ENCODE measurements around the gene SNX30.

The SNX30 gene

DNA sequence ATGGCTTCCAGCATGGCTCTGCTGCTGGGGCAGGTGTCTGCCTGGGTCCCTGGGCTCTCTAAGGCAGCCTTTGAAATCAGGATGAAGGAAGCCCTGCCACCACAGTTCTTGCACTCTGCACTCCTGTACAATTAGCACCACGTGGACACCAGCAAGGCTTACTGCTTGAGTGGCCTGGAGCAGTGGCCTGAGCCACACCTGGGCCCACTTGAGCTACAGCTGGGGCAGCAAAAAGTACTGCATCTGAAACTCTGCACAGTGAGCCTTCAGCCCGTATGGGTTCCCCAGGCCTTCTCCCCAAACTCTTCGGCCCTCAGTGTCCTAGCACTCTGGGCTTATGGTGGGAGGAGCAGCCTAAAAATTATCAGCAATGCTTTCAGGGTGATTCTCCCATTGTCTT lies 24.6 kb upstream of the SNX30 start:
- Histone ChIP-seq H3K4me3 (ENCODE audit: low read length) (no peak overlapping the region), H3K27ac (ENCODE audit: low read depth, low read length) (no peak overlapping the region), H3K9me3 (ENCODE audit: insufficient read depth, low read depth, low read length) (no peaks in the 10 kb centered on the region), H3K4me1 (ENCODE audit: insufficient read depth, low read length) (no peaks in the 10 kb centered on the region), H3K27me3 (ENCODE audit: insufficient read depth, low read length) (no peaks in the 10 kb centered on the region), H3K9ac (ENCODE audit: low read depth, low read length) (no peak overlapping the region), H3K36me3 (ENCODE audit: insufficient read depth, low read length) (no peaks in the 10 kb centered on the region)
- WGBS = 91% methylated on average over 3 of the region's 3 CpGs

DNA sequence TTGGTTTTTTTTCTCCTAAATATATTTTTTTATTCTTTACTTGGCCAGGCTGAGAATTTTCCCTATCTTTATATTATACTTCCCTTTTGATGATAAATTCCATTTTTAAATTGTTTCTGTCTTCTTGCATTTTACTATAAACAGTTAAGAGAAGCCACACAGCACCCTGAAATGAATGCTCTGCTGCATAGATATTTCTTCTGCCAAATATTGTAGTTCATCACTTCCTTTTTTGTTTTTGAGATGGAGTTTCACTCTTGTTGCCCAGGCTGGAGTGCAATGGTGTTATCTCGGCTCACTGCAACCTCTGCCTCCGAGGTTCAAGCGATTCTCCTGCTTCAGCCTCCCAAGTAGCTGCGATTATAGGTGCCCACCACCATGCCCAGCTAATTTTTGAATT lies 24.1 kb upstream of the SNX30 start:
- WGBS = 92% methylated on average over 4 of the region's 4 CpGs
- H3K4me3 ChIP-seq (ENCODE audit: low read length) = no peak overlapping the region
- H3K4me1 ChIP-seq (ENCODE audit: insufficient read depth, low read length) = no peaks in the 10 kb centered on the region
- H3K27ac ChIP-seq (ENCODE audit: low read depth, low read length) = no peak overlapping the region
- no peaks in the 10 kb centered on the region for H3K36me3 ChIP-seq (ENCODE audit: insufficient read depth, low read length)
- no peaks in the 10 kb centered on the region for H3K27me3 ChIP-seq (ENCODE audit: insufficient read depth, low read length)
- H3K9me3 ChIP-seq (ENCODE audit: insufficient read depth, low read depth, low read length) = no peaks in the 10 kb centered on the region
- no peak overlapping the region for H3K9ac ChIP-seq (ENCODE audit: low read depth, low read length)

GRCh38 chr9:112728401-112728800 lies 22.2 kb upstream of the SNX30 start:
- 100% methylated on average over 2 of the region's 2 CpGs for WGBS
- H3K4me3 ChIP-seq (ENCODE audit: low read length) = no peak overlapping the region
- H3K4me1 ChIP-seq (ENCODE audit: insufficient read depth, low read length) = no peaks in the 10 kb centered on the region
- no peak overlapping the region for H3K27ac ChIP-seq (ENCODE audit: low read depth, low read length)
- no peak overlapping the region for H3K9ac ChIP-seq (ENCODE audit: low read depth, low read length)
- no peaks in the 10 kb centered on the region for H3K27me3 ChIP-seq (ENCODE audit: insufficient read depth, low read length)
- H3K36me3 ChIP-seq (ENCODE audit: insufficient read depth, low read length) = no peaks in the 10 kb centered on the region
- H3K9me3 ChIP-seq (ENCODE audit: insufficient read depth, low read depth, low read length) = no peaks in the 10 kb centered on the region

GRCh38 chr9:112731971-112732370 lies 18.6 kb upstream of the SNX30 start:
- Histone ChIP-seq H3K27ac (ENCODE audit: low read depth, low read length) (no peak overlapping the region), H3K27me3 (ENCODE audit: insufficient read depth, low read length) (no peaks in the 10 kb centered on the region), H3K4me1 (ENCODE audit: insufficient read depth, low read length) (no peaks in the 10 kb centered on the region), H3K9ac (ENCODE audit: low read depth, low read length) (no peak overlapping the region), H3K4me3 (ENCODE audit: low read length) (no peak overlapping the region), H3K9me3 (ENCODE audit: insufficient read depth, low read depth, low read length) (no peaks in the 10 kb centered on the region), H3K36me3 (ENCODE audit: insufficient read depth, low read length) (no peaks in the 10 kb centered on the region)
- 96% methylated on average over 7 of the region's 7 CpGs for WGBS

DNA sequence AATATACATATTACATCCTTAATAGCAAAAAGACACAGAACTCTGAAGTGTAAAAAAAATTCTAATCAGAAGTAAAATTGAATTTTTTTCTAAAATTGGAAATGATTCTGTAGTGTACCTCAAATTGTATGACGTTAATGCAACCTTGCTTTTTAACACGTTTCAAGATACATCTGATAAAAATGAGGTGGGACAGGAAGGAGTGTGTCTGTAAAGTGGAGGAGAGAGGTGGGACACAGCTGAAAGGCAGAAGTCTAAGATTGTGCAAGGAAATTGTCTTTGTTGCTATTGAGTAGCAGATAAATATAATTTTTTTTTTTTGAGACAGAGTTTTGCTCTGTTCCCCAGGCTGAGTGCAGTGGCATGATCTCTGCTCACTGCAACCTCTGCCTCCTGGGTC lies 15.7 kb upstream of the SNX30 start:
- H3K27me3 ChIP-seq (ENCODE audit: insufficient read depth, low read length) = no peaks in the 10 kb centered on the region
- no peak overlapping the region for H3K4me3 ChIP-seq (ENCODE audit: low read length)
- no peak overlapping the region for H3K27ac ChIP-seq (ENCODE audit: low read depth, low read length)
- H3K9ac ChIP-seq (ENCODE audit: low read depth, low read length) = no peak overlapping the region
- 94% methylated on average over 2 of the region's 2 CpGs for WGBS
- no peaks in the 10 kb centered on the region for H3K36me3 ChIP-seq (ENCODE audit: insufficient read depth, low read length)
- no peaks in the 10 kb centered on the region for H3K9me3 ChIP-seq (ENCODE audit: insufficient read depth, low read depth, low read length)
- H3K4me1 ChIP-seq (ENCODE audit: insufficient read depth, low read length) = no peaks in the 10 kb centered on the region

DNA sequence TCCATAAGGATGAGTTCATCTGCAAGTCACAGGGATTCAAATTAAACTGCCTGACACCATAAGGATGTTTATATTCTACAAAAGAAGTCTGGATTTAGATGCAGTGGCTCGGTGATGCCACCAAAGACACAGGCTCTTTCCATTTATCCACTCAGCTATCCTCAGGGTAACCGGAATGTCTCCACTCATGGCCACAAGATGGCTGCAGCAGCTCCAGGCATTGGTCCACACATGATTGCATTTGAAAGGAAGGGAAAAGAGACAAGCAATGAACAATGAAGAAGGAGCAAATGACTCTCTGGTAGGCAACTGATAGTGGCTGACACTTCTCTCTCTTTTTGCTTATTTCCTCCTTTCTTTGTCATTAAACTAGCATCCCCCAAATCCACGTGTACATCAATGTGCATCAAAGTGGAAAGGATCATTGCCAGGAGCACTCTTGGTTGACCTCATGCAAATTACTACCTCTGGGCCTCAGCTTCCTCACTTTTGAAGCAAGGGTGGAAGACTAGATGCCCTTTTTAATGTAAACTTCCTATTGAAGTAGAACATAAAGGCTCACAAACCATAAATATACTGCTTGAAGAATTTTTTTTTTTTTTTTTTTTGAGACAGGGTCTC lies 7.2 kb upstream of the SNX30 start:
- 78% methylated on average over 3 of the region's 3 CpGs for WGBS
- H3K27me3 ChIP-seq (ENCODE audit: insufficient read depth, low read length) = no peaks in the 10 kb centered on the region
- no peak overlapping the region for H3K9ac ChIP-seq (ENCODE audit: low read depth, low read length)
- no peak overlapping the region for H3K4me3 ChIP-seq (ENCODE audit: low read length)
- H3K36me3 ChIP-seq (ENCODE audit: insufficient read depth, low read length) = no peaks in the 10 kb centered on the region
- H3K4me1 ChIP-seq (ENCODE audit: insufficient read depth, low read length) = no peaks in the 10 kb centered on the region
- no peak overlapping the region for H3K27ac ChIP-seq (ENCODE audit: low read depth, low read length)
- H3K9me3 ChIP-seq (ENCODE audit: insufficient read depth, low read depth, low read length) = no peaks in the 10 kb centered on the region

DNA sequence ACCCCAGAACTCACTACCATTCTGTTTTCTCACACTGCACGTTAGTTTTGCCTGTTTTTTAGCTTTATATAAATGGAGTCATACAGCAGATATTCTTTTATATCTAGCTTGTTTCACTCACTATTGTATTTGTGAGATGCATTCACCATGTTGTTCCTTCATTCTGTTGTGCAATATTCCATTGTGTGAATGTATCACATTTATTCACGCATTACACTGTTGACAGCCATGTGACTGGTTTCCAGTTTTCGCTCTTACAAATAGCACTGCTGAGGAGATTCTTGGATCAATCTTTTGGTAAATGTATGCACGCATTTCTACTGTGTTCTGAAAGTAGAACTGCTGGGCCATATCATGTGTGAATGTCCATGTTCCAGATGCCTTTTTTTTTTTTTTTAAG lies 6.4 kb upstream of the SNX30 start:
- no peaks in the 10 kb centered on the region for H3K4me1 ChIP-seq (ENCODE audit: insufficient read depth, low read length)
- no peak overlapping the region for H3K9ac ChIP-seq (ENCODE audit: low read depth, low read length)
- peaks cover under 1% of the 10 kb centered on the region; the same call in 1 of the 2 replicates for H3K27me3 ChIP-seq (ENCODE audit: insufficient read depth, low read length)
- no peaks in the 10 kb centered on the region for H3K36me3 ChIP-seq (ENCODE audit: insufficient read depth, low read length)
- 82% methylated on average over 4 of the region's 4 CpGs for WGBS
- no peak overlapping the region for H3K4me3 ChIP-seq (ENCODE audit: low read length)
- no peak overlapping the region for H3K27ac ChIP-seq (ENCODE audit: low read depth, low read length)
- no peaks in the 10 kb centered on the region for H3K9me3 ChIP-seq (ENCODE audit: insufficient read depth, low read depth, low read length)

DNA sequence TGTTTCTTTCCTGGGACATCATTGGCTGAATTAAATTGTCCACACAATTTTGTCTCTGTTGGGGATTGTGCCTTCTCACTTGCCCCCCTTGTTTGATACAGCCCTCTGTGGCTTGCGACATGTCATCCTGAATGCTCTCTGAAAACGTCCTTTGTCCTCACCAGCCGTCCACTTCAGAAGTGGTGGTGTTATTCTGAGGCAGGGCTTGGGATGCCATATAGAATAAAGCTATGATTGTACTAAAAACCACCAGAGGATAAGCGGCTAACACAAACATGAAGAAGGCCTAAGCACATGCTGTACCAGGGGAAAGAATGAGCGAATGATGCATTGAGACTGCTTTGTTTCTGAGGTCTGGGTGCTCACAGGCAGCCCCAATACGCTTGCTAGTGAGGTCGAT lies 3.5 kb upstream of the SNX30 start:
- peaks cover 5% of the 10 kb centered on the region; the same call in 1 of the 2 replicates for H3K27me3 ChIP-seq (ENCODE audit: insufficient read depth, low read length)
- H3K9me3 ChIP-seq (ENCODE audit: insufficient read depth, low read depth, low read length) = no peaks in the 10 kb centered on the region
- no peak overlapping the region for H3K27ac ChIP-seq (ENCODE audit: low read depth, low read length)
- H3K4me1 ChIP-seq (ENCODE audit: insufficient read depth, low read length) = peaks cover 4% of the 10 kb centered on the region
- no peak overlapping the region for H3K4me3 ChIP-seq (ENCODE audit: low read length)
- no peaks in the 10 kb centered on the region for H3K36me3 ChIP-seq (ENCODE audit: insufficient read depth, low read length)
- no peak overlapping the region for H3K9ac ChIP-seq (ENCODE audit: low read depth, low read length)
- WGBS = 91% methylated on average over 7 of the region's 7 CpGs

DNA sequence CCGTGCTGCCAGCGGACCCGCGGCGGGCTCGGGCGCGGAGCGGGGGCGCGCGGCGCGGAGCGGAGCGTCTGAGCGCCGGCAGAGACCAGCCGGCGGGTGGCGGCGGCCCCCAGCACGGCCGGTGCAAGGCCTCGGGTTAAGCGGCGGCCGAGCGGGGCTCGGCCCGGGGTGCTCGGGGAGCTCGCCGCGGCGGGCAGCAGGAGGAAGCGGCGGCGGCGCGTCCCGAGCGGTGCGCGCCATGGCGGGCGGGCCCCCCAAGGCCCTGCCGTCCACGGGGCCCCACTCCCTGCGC lies 150 bp downstream of the SNX30 start:
- peaks cover 18% of the 10 kb centered on the region for H3K4me1 ChIP-seq (ENCODE audit: insufficient read depth, low read length)
- WGBS = under 1% methylated on average over 50 of the region's 50 CpGs

GRCh38 chr9:112751056-112751795 lies 666 bp downstream of the SNX30 start:
- peak overlapping the region; percentile 77 for H3K4me3 ChIP-seq (ENCODE audit: low read length)
- H3K4me1 ChIP-seq (ENCODE audit: insufficient read depth, low read length) = peaks cover 20% of the 10 kb centered on the region
- peak overlapping the region; percentile 19; the same call in 1 of the 2 replicates for H3K27ac ChIP-seq (ENCODE audit: low read depth, low read length)
- no peaks in the 10 kb centered on the region for H3K9me3 ChIP-seq (ENCODE audit: insufficient read depth, low read depth, low read length)
- WGBS = under 1% methylated on average over 49 of the region's 49 CpGs
- H3K9ac ChIP-seq (ENCODE audit: low read depth, low read length) = peak overlapping the region; percentile 63
- no peaks in the 10 kb centered on the region for H3K36me3 ChIP-seq (ENCODE audit: insufficient read depth, low read length)
- H3K27me3 ChIP-seq (ENCODE audit: insufficient read depth, low read length) = peaks cover 5% of the 10 kb centered on the region; the same call in 1 of the 2 replicates

More for the DNA sequence above, 150 bp downstream of the SNX30 start:
- H3K27ac ChIP-seq (ENCODE audit: low read depth, low read length) = no peak overlapping the region
- H3K9ac ChIP-seq (ENCODE audit: low read depth, low read length) = peak overlapping the region; percentile 63
- no peaks in the 10 kb centered on the region for H3K36me3 ChIP-seq (ENCODE audit: insufficient read depth, low read length)
- H3K27me3 ChIP-seq (ENCODE audit: insufficient read depth, low read length) = peaks cover 5% of the 10 kb centered on the region; the same call in 1 of the 2 replicates
- peak overlapping the region; percentile 77 for H3K4me3 ChIP-seq (ENCODE audit: low read length)
- H3K9me3 ChIP-seq (ENCODE audit: insufficient read depth, low read depth, low read length) = no peaks in the 10 kb centered on the region

- Histone ChIP-seq H3K9ac (ENCODE audit: low read depth, low read length) (no peak overlapping the region), H3K4me3 (ENCODE audit: low read length) (peak overlapping the region; percentile 77), H3K27ac (ENCODE audit: low read depth, low read length) (no peak overlapping the region), H3K27me3 (ENCODE audit: insufficient read depth, low read length) (peaks cover 5% of the 10 kb centered on the region; the same call in 1 of the 2 replicates), H3K36me3 (ENCODE audit: insufficient read depth, low read length) (no peaks in the 10 kb centered on the region), H3K4me1 (ENCODE audit: insufficient read depth, low read length) (peaks cover 20% of the 10 kb centered on the region), H3K9me3 (ENCODE audit: insufficient read depth, low read depth, low read length) (no peaks in the 10 kb centered on the region)
- 78% methylated on average over 6 of the region's 6 CpGs for WGBS
These were observed 2.0 kb downstream of the SNX30 start for GRCh38 chr9:112752334-112753125.

Measured in HUES64 (cell line).